HepG2 (cell line): Measurements from ENCODE around the gene AKR7A2. TPM values are rescaled to one million over a fixed set of nuclear protein-coding genes. Genes with fewer than 3 reads are reported as not detected.

Experiments used
- ATAC-seq: fragments of 200-7000 bp; cut with Tn5 transposase; 3 replicates; pipeline ENCODE4 v1.9.1; 2020; ENCODE audit warnings: mild to moderate bottlenecking, moderate library complexity
- BruUV-seq: library from RNA; stranded (reverse); fragments of 400-500 nt; replicated peaks from 2 replicates; lab custom pipeline; 2021; lab: Mats Ljungman, UMichigan
- CTCF ChIA-PET: fragments of 300-600 bp; formaldehyde crosslinking; extraction: SDS; loops from one replicate; lab custom pipeline; 2021; ENCODE audit warnings: low total read pairs, inconsistent platforms, low intra/inter-chr PET ratio; lab: Yijun Ruan, JAX
- POLR2A ChIA-PET: fragments of 350-600 bp; sonication (Branson Sonifier 250); formaldehyde crosslinking; loops from one replicate; lab custom pipeline; 2020; ENCODE audit warnings: antibody characterized with exemption, inconsistent platforms; lab: Yijun Ruan, JAX
- DNase-seq: peaks from one replicate; pipeline ENCODE4 v3.0.0-alpha.2; 2015; ENCODE audit warnings: low spot score
- FAIRE-seq: peaks from 3 replicates; lab custom pipeline; 2011; peaks lifted over from hg19 to GRCh38; lab: Jason Lieb, UNC
- H2AFZ ChIP-seq: one replicate; pipeline ENCODE4 v1.6.1; 2011; ENCODE audit warnings: low read length, inconsistent platforms
- H3K27ac ChIP-seq: fragments of 300-600 bp; 3 replicates; pipeline ENCODE4 v1.8.0; 2011; ENCODE audit warnings: mixed run types, mild to moderate bottlenecking, mixed read lengths, low read length, inconsistent platforms; ENCODE audit not compliant: insufficient read depth; ENCODE audit errors: extremely low read length
- H3K27me3 ChIP-seq, 2 experiments: fragments of 200-600 bp in 1 of 2; 2 replicates in 1 of 2; 3 replicates in 1 of 2; pipeline versions ENCODE4 v1.6.0 to v1.8.0; 2011; ENCODE audit warnings: low read length in 2 of 2, mild to moderate bottlenecking in 2 of 2, moderate library complexity in 2 of 2, inconsistent platforms in 1 of 2; ENCODE audit not compliant: insufficient read depth in 2 of 2, control insufficient read depth in 1 of 2
- H3K36me3 ChIP-seq, 2 experiments: fragments of 200-600 bp in 1 of 2; replicated peaks in 1 of 2; 2 replicates in 1 of 2; 3 replicates in 1 of 2; pipeline versions ENCODE4 v1.5.1 to v1.8.0; 2011; ENCODE audit warnings: low read length in 2 of 2, inconsistent platforms in 1 of 2; ENCODE audit not compliant: insufficient read depth in 2 of 2, control insufficient read depth in 1 of 2
- H3K4me1 ChIP-seq: 2 replicates; pipeline ENCODE4 v1.5.1; 2012; ENCODE audit warnings: low read length, inconsistent platforms; ENCODE audit not compliant: insufficient read depth
- H3K4me2 ChIP-seq: 2 replicates; pipeline ENCODE4 v1.6.0; 2011; ENCODE audit warnings: low read depth, low read length, inconsistent platforms
- H3K4me3 ChIP-seq, 3 experiments: fragments of 200-600 bp in 1 of 3; sonication (generic), shearing (Covaris generic) in 1 of 3; replicated peaks in 1 of 3; 2 replicates each; pipeline ENCODE4 v1.5.1; 2011 to 2016; ENCODE audit warnings: low read length in 3 of 3, inconsistent platforms in 2 of 3, low read depth in 2 of 3, mild to moderate bottlenecking in 2 of 3, control low read depth in 1 of 3, mixed read lengths in 1 of 3; ENCODE audit not compliant: insufficient read depth in 1 of 3
- H3K79me2 ChIP-seq: one replicate; pipeline ENCODE4 v1.6.1; 2011; ENCODE audit warnings: low read length, inconsistent platforms; ENCODE audit not compliant: insufficient read depth
- H3K9ac ChIP-seq: 2 replicates; pipeline ENCODE4 v1.6.0; 2011; ENCODE audit warnings: mild to moderate bottlenecking, low read depth, low read length, inconsistent platforms; ENCODE audit not compliant: insufficient read depth
- H3K9me3 ChIP-seq: 2 replicates; pipeline ENCODE4 v1.5.1; 2012; ENCODE audit warnings: mild to moderate bottlenecking, low read length
- H4K20me1 ChIP-seq: 2 replicates; pipeline ENCODE4 v1.6.0; 2011; ENCODE audit warnings: inconsistent platforms, mild to moderate bottlenecking, low read length, moderate library complexity; ENCODE audit not compliant: insufficient read depth
- HOXA3 ChIP-seq: sonication (generic); formaldehyde crosslinking; IDR thresholded peaks from 2 replicates; pipeline ENCODE4 v1.5.0; 2020; ENCODE audit warnings: missing genetic modification reagents
- KAT2B ChIP-seq: fragments of 150-350 bp; IDR thresholded peaks from 2 replicates; pipeline ENCODE4 v1.6.1; 2014; ENCODE audit warnings: low read depth, low read length, borderline replicate concordance
- ZIK1 ChIP-seq: sonication (generic); formaldehyde crosslinking; IDR thresholded peaks from 2 replicates; pipeline ENCODE4 v1.5.0; 2020; ENCODE audit warnings: mild to moderate bottlenecking, low read depth, missing genetic modification reagents, borderline replicate concordance
- ZNF552 ChIP-seq: sonication (generic); formaldehyde crosslinking; IDR thresholded peaks from 2 replicates; pipeline ENCODE4 v1.9.0; 2022; ENCODE audit warnings: missing genetic modification reagents, mild to moderate bottlenecking, borderline replicate concordance
- WGBS: methylation state at CpG from one replicate; pipeline ENCODE4 v1.1.6; 2017; ENCODE audit warnings: low lambda C conversion rate; 5-methylcytosine and 5-hydroxymethylcytosine counted together
- in situ Hi-C: cut with HindIII; loops from 2 replicates; pipeline ENCODE4 v1.10.0; 2017; ENCODE audit warnings: low pct_unique_long_range_greater_than_20kb; ENCODE audit not compliant: extremely low pct_ligation_motif_present
- intact Hi-C: fragments of 100-400 bp; cut with micrococcal nuclease; formaldehyde crosslinking; loops from one replicate; pipeline ENCODE4 v1.10.0; 2022; ENCODE audit not compliant: unreplicated experiment
- polyA plus RNA-seq, 8 experiments: library from polyadenylated mRNA; depleted of rRNA in 3 of 8; stranded (reverse) in 7 of 8; unstranded in 1 of 8; fragments of >200 nt; fragmentation: Illumina TruSeq in 4 of 8; extraction: Trizol in 4 of 8; gene quantifications; 2 replicates each; pipeline versions ENCODE4 v1.2.1 to v1.2.3, GENCODE V29; 2011 to 2016; ENCODE audit warnings: low read depth in 4 of 8, missing spikeins in 1 of 8, mixed read lengths in 1 of 8; ENCODE audit not compliant: insufficient read depth in 1 of 8
- total RNA-seq, 5 experiments: library from RNA; depleted of rRNA; stranded (reverse); fragments of >200 nt; fragmentation: Illumina TruSeq; extraction: Trizol; gene quantifications; 2 replicates each; pipeline ENCODE4 v1.2.3, GENCODE V29; 2016; ENCODE audit warnings: low read depth in 1 of 5

The AKR7A2 gene
- total and polyA plus RNA-seq, 2 of the 13 experiments (the other 11 are each of a cell fraction or from before 2014, with no cell fraction given), result 45.2 to 75.6 TPM

DNA sequence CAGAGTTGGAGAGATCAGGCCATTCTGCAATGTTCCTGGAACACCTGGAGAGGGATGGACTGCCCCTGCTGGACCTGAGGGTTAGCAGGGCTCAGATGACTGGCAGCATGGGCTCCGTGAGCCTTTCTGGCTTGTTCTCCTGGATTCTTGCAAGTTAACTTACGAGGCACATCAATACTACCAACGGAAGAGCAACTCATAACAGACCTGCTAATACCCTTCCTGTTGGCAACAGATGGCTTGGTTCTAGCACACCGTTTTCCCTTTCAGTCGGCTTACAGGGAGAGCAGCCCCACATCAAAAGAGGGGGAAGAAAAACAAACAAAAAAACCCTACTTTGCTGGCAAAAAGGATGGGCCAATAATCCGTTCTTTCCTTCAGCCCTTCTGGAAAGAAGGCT, 48.1 kb upstream of the AKR7A2 start:
- intact Hi-C loops, result no loop called here
- H3K4me3 ChIP-seq, result no peak overlapping the region
- no peak overlapping the region for H3K27ac ChIP-seq
- no peak for TF ChIP-seq ZIK1 (CRISPR knock-in tag)
- TF ChIP-seq KAT2B, result no peak
- no peak overlapping the region for H2AFZ ChIP-seq
- ChIA-PET CTCF (no interaction called here), POLR2A (no interaction called here)
- H3K27me3 ChIP-seq, result no peaks in the 10 kb centered on the region
- no peaks in the 10 kb centered on the region for H3K79me2 ChIP-seq
- H3K9ac ChIP-seq, result no peak overlapping the region
- FAIRE-seq, result no peak
- 96% methylated on average over 5 of the region's 6 CpGs for WGBS
- BruUV-seq, result no TSS peak
- ATAC-seq, result no peak
- DNase-seq, result no peak
- no peaks in the 10 kb centered on the region for H4K20me1 ChIP-seq
- in situ Hi-C loops, result no loop called here
- peaks cover 15% of the 10 kb centered on the region; the same call in 1 of the 2 replicates for H3K4me1 ChIP-seq
- no peaks in the 10 kb centered on the region for H3K9me3 ChIP-seq
- H3K4me2 ChIP-seq, result no peak overlapping the region
- H3K36me3 ChIP-seq, result peaks cover 24 to 42% of the 10 kb centered on the region in 2 experiments

DNA sequence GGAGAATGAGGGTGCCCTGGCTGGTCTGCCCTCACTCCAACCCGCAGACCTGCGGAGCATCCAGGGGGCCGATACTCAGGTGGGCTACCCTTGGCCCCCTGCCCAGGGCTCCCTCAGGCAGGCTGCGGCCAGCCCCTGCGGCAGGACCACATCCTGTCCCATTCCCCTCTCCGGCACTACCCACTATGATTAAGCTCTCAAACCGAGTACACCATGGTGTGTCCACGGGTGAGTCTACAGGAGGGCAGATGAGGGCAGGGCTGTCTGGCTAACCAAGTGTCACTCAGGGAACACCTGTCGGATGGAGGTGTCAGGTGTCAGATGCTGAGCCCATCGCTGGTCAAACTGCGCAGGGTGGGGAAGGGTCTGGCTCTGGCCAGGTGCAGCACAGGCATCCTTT, 47.4 kb upstream of the AKR7A2 start:
- WGBS, result 96% methylated on average over 5 of the region's 11 CpGs
- no peak overlapping the region for H3K27ac ChIP-seq
- intact Hi-C loops, result no loop called here
- DNase-seq (no peak), ATAC-seq (no peak), FAIRE-seq (no peak)
- H3K9me3 ChIP-seq, result no peaks in the 10 kb centered on the region
- CTCF ChIA-PET, result no interaction called here
- POLR2A ChIA-PET, result no interaction called here
- no peak overlapping the region for H3K9ac ChIP-seq
- no peak overlapping the region for H2AFZ ChIP-seq
- H4K20me1 ChIP-seq, result no peaks in the 10 kb centered on the region
- H3K27me3 ChIP-seq, result no peaks in the 10 kb centered on the region
- H3K4me3 ChIP-seq, result no peak overlapping the region
- no peak for TF ChIP-seq ZNF552 (CRISPR knock-in tag)
- no peak for TF ChIP-seq HOXA3 (CRISPR knock-in tag)
- no TSS peak for BruUV-seq
- peaks cover 8% of the 10 kb centered on the region; the same call in 1 of the 2 replicates for H3K4me1 ChIP-seq
- H3K79me2 ChIP-seq, result no peaks in the 10 kb centered on the region
- peaks cover 27 to 48% of the 10 kb centered on the region in 2 experiments for H3K36me3 ChIP-seq
- H3K4me2 ChIP-seq, result no peak overlapping the region
- in situ Hi-C loops, result no loop called here
